ENCODE results near the gene CDK10.

Gene CDK10

DNA sequence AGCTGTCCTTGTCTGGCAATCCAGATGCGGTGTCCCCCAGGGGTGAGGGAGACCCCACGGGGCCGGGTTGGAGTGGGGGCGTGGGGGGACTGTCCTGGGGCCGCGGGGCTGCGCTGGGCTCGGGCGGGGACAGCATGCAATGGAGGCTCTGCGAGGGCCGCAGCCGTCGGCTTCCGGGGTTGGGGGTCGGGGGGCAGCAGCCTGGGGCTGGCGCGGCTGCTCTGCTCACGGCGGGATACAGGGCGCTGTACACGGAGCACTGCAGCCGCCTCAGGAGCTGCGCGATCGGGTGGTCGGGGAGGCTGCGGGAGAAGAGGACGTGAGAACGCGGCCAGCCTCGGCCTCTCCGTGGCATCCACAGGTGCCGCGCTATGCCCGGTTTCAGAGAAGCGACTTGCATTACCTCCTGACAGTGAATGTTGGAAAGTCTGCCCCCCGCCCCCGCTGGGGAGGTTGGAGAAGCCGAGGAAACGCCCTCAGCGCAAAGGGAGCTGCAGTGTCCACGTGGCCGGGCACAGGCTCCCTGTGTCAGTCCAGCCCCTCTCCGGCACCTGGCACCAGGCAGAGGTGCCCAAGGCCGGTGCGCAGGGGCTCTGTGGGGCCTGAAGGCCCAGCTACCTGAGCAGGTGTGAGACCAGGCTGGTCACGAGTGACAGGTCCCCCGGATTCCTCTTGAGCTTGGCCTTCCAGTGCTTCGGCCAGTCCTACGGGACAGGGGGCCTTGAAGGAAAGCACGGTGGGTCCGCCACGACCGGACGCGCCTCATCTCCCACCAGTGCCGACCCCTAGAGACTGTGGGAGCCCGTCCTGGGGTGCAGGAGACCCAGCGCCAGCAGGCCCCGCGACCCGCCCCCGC lies 24.4 kb downstream of the CDK10 start:
- TF ChIP-seq, protein P1, sequence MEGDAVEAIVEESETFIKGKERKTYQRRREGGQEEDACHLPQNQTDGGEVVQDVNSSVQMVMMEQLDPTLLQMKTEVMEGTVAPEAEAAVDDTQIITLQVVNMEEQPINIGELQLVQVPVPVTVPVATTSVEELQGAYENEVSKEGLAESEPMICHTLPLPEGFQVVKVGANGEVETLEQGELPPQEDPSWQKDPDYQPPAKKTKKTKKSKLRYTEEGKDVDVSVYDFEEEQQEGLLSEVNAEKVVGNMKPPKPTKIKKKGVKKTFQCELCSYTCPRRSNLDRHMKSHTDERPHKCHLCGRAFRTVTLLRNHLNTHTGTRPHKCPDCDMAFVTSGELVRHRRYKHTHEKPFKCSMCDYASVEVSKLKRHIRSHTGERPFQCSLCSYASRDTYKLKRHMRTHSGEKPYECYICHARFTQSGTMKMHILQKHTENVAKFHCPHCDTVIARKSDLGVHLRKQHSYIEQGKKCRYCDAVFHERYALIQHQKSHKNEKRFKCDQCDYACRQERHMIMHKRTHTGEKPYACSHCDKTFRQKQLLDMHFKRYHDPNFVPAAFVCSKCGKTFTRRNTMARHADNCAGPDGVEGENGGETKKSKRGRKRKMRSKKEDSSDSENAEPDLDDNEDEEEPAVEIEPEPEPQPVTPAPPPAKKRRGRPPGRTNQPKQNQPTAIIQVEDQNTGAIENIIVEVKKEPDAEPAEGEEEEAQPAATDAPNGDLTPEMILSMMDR (conservative IDR thresholded peaks at IDR 0.05; ENCODE audit: low read length): no peak
- H3K4me3 ChIP-seq (ENCODE audit: low read length): no peak overlapping the region
- DNase-seq (ENCODE audit: low read depth): no peak

- no peak for DNase-seq (ENCODE audit: low read depth)
- peak overlapping the region; percentile 42 for H3K4me3 ChIP-seq (ENCODE audit: low read length)
- TF ChIP-seq, protein P1 (conservative IDR thresholded peaks at IDR 0.05; ENCODE audit: low read length): no peak
These were observed 25.2 kb downstream of the CDK10 start for GRCh38 chr16:89711601-89712273.

GRCh38 chr16:89712274-89712781 lies 25.8 kb downstream of the CDK10 start:
- peak overlapping the region; percentile 42 for H3K4me3 ChIP-seq (ENCODE audit: low read length)
- DNase-seq (ENCODE audit: low read depth): no peak
- TF ChIP-seq, protein P1 (conservative IDR thresholded peaks at IDR 0.05; ENCODE audit: low read length): no peak

DNA sequence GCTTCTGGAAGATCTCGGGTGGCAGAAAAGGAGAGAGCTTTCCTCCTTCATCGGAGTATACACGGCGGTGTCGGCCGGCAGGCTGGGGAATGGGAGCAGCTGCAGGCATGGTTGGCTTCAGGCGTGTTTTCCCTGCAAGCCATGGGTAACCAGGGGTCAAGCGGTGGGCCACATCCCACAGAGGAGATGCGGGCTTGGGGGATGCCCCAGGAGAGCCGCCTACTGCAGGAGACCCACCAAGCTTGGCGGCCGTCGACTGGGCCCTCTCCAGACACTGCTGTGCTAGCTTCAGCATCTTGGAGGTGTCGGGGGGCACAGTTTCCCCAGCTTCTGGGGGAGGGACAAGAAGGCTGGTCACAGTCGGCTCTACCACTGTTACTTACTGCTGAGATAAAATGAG lies 30.0 kb downstream of the CDK10 start:
- H3K4me3 ChIP-seq (ENCODE audit: low read length): no peak overlapping the region
- no peak for DNase-seq (ENCODE audit: low read depth)
- TF ChIP-seq, protein P1 (conservative IDR thresholded peaks at IDR 0.05; ENCODE audit: low read length): no peak

- TF ChIP-seq, protein P1 (conservative IDR thresholded peaks at IDR 0.05; ENCODE audit: low read length): no peak
- no peak for DNase-seq (ENCODE audit: low read depth)
- no peak overlapping the region for H3K4me3 ChIP-seq (ENCODE audit: low read length)
These were observed 30.6 kb downstream of the CDK10 start for GRCh38 chr16:89716916-89717687.

DNA sequence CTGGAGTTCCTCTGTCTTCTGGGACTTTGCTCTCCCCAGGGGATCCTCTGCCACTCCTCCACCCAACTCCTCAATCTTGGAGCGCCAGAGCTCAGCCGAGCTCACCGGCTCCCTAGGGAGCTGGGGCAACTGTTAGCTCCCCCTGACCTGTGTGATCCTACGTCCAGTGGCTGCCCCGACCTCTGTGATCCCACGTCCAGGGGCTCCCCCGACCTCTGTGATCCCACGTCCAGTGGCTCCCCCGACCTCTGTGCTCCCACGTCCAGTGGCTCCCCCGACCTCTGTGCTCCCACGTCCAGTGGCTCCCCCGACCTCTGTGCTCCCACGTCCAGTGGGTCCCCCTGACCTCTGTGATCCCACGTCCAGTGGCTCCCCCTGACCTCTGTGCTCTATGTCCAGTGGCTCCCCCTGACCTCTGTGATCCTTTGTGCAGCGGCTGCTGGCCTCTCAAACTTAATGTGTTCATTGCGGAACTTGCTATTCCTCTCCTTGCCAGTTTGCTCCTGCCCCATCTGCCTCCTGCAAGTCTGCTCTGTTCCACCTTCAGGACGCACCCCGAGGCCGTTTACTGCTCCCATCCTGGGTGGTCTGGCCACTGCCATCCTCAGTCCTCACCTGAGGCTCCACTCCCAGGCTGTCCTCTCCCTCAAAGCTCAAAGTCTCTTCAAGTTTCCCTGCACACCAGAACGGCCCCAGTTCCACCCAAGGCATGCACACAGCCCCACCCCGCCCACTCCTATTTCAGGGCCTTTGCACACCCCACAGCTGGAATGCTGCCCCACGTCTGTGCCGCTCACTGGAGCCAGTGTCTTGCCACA lies 31.4 kb downstream of the CDK10 start:
- H3K4me3 ChIP-seq (ENCODE audit: low read length): no peak overlapping the region
- TF ChIP-seq, protein P1 (conservative IDR thresholded peaks at IDR 0.05; ENCODE audit: low read length): no peak
- no peak for DNase-seq (ENCODE audit: low read depth)
